Retinal pigment epithelial cell (primary cell): ENCODE results near the gene FUT7.
A peak's percentile ranks its signal among the peaks of the same experiment; 100 is the strongest.

Experiments
- DNase-seq: peaks from one replicate; pipeline ENCODE4 v3.0.0-alpha.2; 2010; ENCODE audit warnings: low read depth
- H3K4me3 ChIP-seq: 2 replicates; pipeline ENCODE4 v1.5.1; 2011; ENCODE audit warnings: mild to moderate bottlenecking, low read length, control low read depth, moderate library complexity
- CTCF ChIP-seq: conservative IDR thresholded peaks from 2 replicates; pipeline ENCODE4 v1.5.1; 2011; ENCODE audit warnings: low read depth, low read length, control low read depth, inconsistent platforms

The FUT7 gene

GRCh38 chr9:137046088-137046787 is 14.3 kb upstream of the FUT7 start, which contains the start of gene NPDC1:
Gene NPDC1 (minus strand): TSS chr9:137046177. CDS start chr9:137045989, 188 bp downstream.
- peak within 1 kb of the TSS; percentile 62 for H3K4me3 ChIP-seq
- peak; percentile 90 for TF ChIP-seq CTCF
- DNase-seq = no peak

- DNase-seq = no peak
- TF ChIP-seq CTCF = no peak
- peak overlapping the region; percentile 62 for H3K4me3 ChIP-seq
Measured at GRCh38 chr9:137045294-137046087, 13.6 kb upstream of the FUT7 start.

- DNase-seq = no peak
- TF ChIP-seq CTCF = no peak
- H3K4me3 ChIP-seq = peak overlapping the region; percentile 47
Measured at GRCh38 chr9:137044502-137045177, 12.8 kb upstream of the FUT7 start.

GRCh38 chr9:137044037-137044436 is 12.1 kb upstream of the FUT7 start:
- no peak for DNase-seq
- no peak for TF ChIP-seq CTCF
- no peak overlapping the region for H3K4me3 ChIP-seq

GRCh38 chr9:137042751-137043727 is 11.2 kb upstream of the FUT7 start:
- no peak overlapping the region for H3K4me3 ChIP-seq
- DNase-seq = no peak

More at GRCh38 chr9:137042751-137043727, 11.2 kb upstream of the FUT7 start:
- TF ChIP-seq CTCF = no peak
